Measurements from ENCODE around the gene FBXO36. TPM values are rescaled to one million over a fixed set of nuclear protein-coding genes. Genes with fewer than 3 reads are reported as not detected.

FBXO36 gene
- total and polyA plus RNA-seq, 2 of the 13 experiments (the other 11 are each of a cell fraction or from before 2014, with no cell fraction given): 2.8 TPM

DNA sequence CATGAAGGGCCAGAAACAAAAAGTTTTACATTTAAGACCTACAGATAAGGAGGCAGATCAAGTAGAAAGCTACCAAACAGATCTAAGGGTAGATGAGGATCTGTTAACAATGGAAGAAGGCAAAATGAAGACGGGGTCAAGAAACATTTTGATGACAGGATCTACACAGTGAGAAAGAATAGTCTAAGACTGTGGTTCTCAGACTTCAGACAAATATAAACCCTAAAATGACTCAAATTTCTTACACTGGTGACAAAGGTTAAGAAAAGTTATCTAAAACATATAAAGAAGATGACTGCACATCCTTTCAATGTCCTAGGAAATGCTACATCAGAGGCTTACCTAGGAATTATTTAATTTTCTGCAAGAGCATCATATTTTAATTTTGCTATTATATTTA lies 34.9 kb upstream of the FBXO36 start:
- DNase-seq (ENCODE audit: low spot score) (no peak), ATAC-seq (no peak), FAIRE-seq (no peak)
- Histone ChIP-seq H4K20me1 (ENCODE audit: insufficient read depth, low read length) (peaks cover 21% of the 10 kb centered on the region), H2AFZ (ENCODE audit: low read length) (no peak overlapping the region), H3K27me3 (ENCODE audit: control insufficient read depth in 1 of 2, insufficient read depth in 2 of 2, low read length in 2 of 2) (no peaks in the 10 kb centered on the region), H3K9me3 (ENCODE audit: low read length) (no peaks in the 10 kb centered on the region), H3K4me3 (replicated peaks in 1 of 3; ENCODE audit: insufficient read depth in 1 of 3, low read depth in 2 of 3, low read length in 3 of 3) (no peak overlapping the region), H3K4me2 (ENCODE audit: low read depth, low read length) (no peak overlapping the region), H3K36me3 (replicated peaks in 1 of 2; ENCODE audit: control insufficient read depth in 1 of 2, insufficient read depth in 2 of 2, low read length in 2 of 2) (peaks cover 0 to 34% of the 10 kb centered on the region in 2 experiments; a peak in 2 of 5 replicates), H3K9ac (ENCODE audit: insufficient read depth, low read depth, low read length) (no peak overlapping the region), H3K4me1 (ENCODE audit: insufficient read depth, low read length) (no peaks in the 10 kb centered on the region), H3K27ac (ENCODE audit: extremely low read length, insufficient read depth, low read length) (no peak overlapping the region), H3K79me2 (ENCODE audit: insufficient read depth, low read length) (peaks cover 88% of the 10 kb centered on the region)
- BruUV-seq (replicated peaks): no TSS peak
- ChIA-PET CTCF (ENCODE audit: low intra/inter-chr PET ratio, low total read pairs) (no interaction called here), POLR2A (no interaction called here)
- intact Hi-C loops (cut with micrococcal nuclease; ENCODE audit: unreplicated experiment) (no loop called here), in situ Hi-C loops (cut with HindIII; ENCODE audit: extremely low pct_ligation_motif_present, low pct_unique_long_range_greater_than_20kb) (no loop called here)
- WGBS (ENCODE audit: low lambda C conversion rate): 96% methylated on average over 1 of the region's 1 CpG
- TF ChIP-seq, protein P1, sequence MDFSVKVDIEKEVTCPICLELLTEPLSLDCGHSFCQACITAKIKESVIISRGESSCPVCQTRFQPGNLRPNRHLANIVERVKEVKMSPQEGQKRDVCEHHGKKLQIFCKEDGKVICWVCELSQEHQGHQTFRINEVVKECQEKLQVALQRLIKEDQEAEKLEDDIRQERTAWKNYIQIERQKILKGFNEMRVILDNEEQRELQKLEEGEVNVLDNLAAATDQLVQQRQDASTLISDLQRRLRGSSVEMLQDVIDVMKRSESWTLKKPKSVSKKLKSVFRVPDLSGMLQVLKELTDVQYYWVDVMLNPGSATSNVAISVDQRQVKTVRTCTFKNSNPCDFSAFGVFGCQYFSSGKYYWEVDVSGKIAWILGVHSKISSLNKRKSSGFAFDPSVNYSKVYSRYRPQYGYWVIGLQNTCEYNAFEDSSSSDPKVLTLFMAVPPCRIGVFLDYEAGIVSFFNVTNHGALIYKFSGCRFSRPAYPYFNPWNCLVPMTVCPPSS (IDR thresholded peaks at IDR 0.05): no peak
- no peak for TF ChIP-seq ZNF883 (CRISPR knock-in tag; IDR thresholded peaks at IDR 0.05; ENCODE audit: not compliant biosample characterization)
- no peak for TF ChIP-seq DNMT3B (CRISPR knock-in tag; conservative IDR thresholded peaks at IDR 0.05)
- TF ChIP-seq ZNF260 (CRISPR knock-in tag; IDR thresholded peaks at IDR 0.05; ENCODE audit: borderline replicate concordance, low read depth): no peak
- no peak for TF ChIP-seq RBM22 (optimal IDR thresholded peaks at IDR 0.05; ENCODE audit: low read length)
- TF ChIP-seq SOX13 (IDR thresholded peaks at IDR 0.05): no peak
- no peak for TF ChIP-seq SOX13 (CRISPR knock-in tag; conservative IDR thresholded peaks at IDR 0.05 in 1 of 2, IDR thresholded peaks at IDR 0.05 in 1 of 2)
- no peak for TF ChIP-seq NFRKB (IDR thresholded peaks at IDR 0.05)
- TF ChIP-seq, protein P2, sequence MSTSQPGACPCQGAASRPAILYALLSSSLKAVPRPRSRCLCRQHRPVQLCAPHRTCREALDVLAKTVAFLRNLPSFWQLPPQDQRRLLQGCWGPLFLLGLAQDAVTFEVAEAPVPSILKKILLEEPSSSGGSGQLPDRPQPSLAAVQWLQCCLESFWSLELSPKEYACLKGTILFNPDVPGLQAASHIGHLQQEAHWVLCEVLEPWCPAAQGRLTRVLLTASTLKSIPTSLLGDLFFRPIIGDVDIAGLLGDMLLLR (CRISPR knock-in tag; IDR thresholded peaks at IDR 0.05): no peak

Measured in HepG2 (cell line).